Measurements from ENCODE around the gene MBTPS1. TPM values are rescaled to one million over a fixed set of nuclear protein-coding genes. Genes with fewer than 3 reads are reported as not detected.
A peak's percentile ranks its signal among the peaks of the same experiment; 100 is the strongest.

The MBTPS1 gene
- total and polyA plus RNA-seq, 9 of the 15 experiments (the other 6 are each of a cell fraction or from before 2014, with no cell fraction given), result 2.8 to 57.6 (median 43.8) TPM

GRCh38 chr16:84138824-84139627, 22.3 kb upstream of the MBTPS1 start (continued):
- no peak for TF ChIP-seq ZNF445 (CRISPR knock-in tag; IDR thresholded peaks at IDR 0.05; ENCODE audit: low read depth)
- no peak for TF ChIP-seq PHB2 (IDR thresholded peaks at IDR 0.05; ENCODE audit: low read depth)
- no peak; the same call in 1 of the 2 replicates for TF ChIP-seq EHMT2 (IDR thresholded peaks at IDR 0.05)
- peak; percentile 54 to 56; a peak in 1 of 4 replicates for TF ChIP-seq SRF (CRISPR knock-in tag; IDR thresholded peaks at IDR 0.05)
- no peak for TF ChIP-seq ZNF282 (CRISPR knock-in tag; IDR thresholded peaks at IDR 0.05)
- TF ChIP-seq ADNP (tag; IDR thresholded peaks at IDR 0.05), result no peak
- no peak; the same call in 1 of the 2 replicates for TF ChIP-seq SMARCE1 (IDR thresholded peaks at IDR 0.05)
- peak; percentile 67; the same call in 1 of the 2 replicates for TF ChIP-seq ETV5 (CRISPR knock-in tag; IDR thresholded peaks at IDR 0.05; ENCODE audit: low read depth)
- TF ChIP-seq CUX1 (CRISPR knock-in tag; IDR thresholded peaks at IDR 0.05), result no peak
- TF ChIP-seq ELK1 (CRISPR knock-in tag; IDR thresholded peaks at IDR 0.05), result no peak
- TF ChIP-seq BRD4 (IDR thresholded peaks at IDR 0.05), result peak; percentile 76
- no peak for TF ChIP-seq ETV6 (IDR thresholded peaks at IDR 0.05; ENCODE audit: borderline replicate concordance in 1 of 2, low read depth in 2 of 2, low read length in 1 of 2)
- no peak for TF ChIP-seq ETV6 (CRISPR knock-in tag; IDR thresholded peaks at IDR 0.05; ENCODE audit: borderline replicate concordance)
- TF ChIP-seq DMBX1 (CRISPR knock-in tag; IDR thresholded peaks at IDR 0.05; ENCODE audit: borderline replicate concordance), result 0 out of 2 replicates have a peak, but pooled peaks have one; percentile 42
- TF ChIP-seq POLR2G (IDR thresholded peaks at IDR 0.05; ENCODE audit: low read depth, low read length), result peak; percentile 46; the same call in 1 of the 2 replicates
- TF ChIP-seq FOXK2 (conservative IDR thresholded peaks at IDR 0.05 in 1 of 2, IDR thresholded peaks at IDR 0.05 in 1 of 2; ENCODE audit: low read depth in 2 of 2), result peak; percentile 23 to 80; a peak in 3 of 4 replicates
- no peak for TF ChIP-seq ERF (CRISPR knock-in tag; IDR thresholded peaks at IDR 0.05)
- TF ChIP-seq LARP7 (IDR thresholded peaks at IDR 0.05), result peak; percentile 7; the same call in 1 of the 2 replicates
- no peak for TF ChIP-seq E4F1 (CRISPR knock-in tag; IDR thresholded peaks at IDR 0.05; ENCODE audit: borderline replicate concordance)
